GM21723 (cell line): ENCODE data around the gene AMPD2.
A peak's percentile ranks its signal among the peaks of the same experiment; 100 is the strongest.

ENCODE experiments used
- ATAC-seq: cut with Tn5 transposase; IDR thresholded peaks from one replicate; pipeline ENCODE4 v1.9.1; 2021; ENCODE audit warnings: mild to moderate bottlenecking, moderate library complexity; ENCODE audit not compliant: unreplicated experiment

AMPD2 gene

DNA sequence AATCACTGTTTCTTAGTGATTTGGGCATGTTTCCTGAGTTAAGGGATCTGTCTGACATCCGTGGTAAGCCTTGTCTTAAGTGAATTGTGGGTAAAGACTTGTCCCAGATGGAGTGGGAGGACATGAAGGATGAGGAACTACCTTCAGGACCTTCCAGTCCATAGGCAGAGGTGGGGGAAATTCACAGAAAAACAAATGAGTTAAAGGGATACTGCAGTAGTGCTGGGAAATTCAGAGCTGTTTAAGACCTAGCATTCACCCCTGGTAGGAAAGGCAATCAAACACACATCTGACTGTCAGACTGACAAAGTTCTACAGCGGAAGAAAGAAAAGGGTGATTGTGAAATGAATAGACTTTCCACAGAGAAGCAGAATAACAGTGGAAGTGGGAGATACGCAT, 3.2 kb upstream of the AMPD2 start:
- ATAC-seq, result no peak

DNA sequence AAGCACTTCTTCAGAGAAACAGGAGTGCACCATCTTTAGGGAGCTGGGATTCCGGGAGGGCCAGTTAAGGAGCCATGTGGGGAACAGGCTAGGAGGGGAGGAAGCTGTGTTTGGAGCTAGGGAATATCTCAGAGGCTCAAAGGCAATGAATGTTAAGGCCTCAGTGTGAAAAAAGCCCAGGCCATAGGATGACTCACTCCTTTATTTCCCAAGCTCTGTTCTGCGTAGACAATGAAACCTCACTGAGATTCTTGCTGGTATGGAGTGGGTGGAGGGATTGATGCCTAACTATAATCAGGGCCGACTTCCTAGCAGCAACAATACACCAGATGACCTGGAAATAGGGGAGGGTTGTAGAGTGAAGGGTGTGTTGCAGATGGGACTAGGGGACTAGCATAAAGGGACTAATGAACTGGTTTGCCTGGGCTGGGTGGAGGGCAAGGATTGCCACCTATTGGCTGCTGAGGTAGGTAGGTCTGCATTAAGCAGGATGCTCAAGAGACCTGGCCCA, 2.3 kb upstream of the AMPD2 start:
- ATAC-seq, result no peak

DNA sequence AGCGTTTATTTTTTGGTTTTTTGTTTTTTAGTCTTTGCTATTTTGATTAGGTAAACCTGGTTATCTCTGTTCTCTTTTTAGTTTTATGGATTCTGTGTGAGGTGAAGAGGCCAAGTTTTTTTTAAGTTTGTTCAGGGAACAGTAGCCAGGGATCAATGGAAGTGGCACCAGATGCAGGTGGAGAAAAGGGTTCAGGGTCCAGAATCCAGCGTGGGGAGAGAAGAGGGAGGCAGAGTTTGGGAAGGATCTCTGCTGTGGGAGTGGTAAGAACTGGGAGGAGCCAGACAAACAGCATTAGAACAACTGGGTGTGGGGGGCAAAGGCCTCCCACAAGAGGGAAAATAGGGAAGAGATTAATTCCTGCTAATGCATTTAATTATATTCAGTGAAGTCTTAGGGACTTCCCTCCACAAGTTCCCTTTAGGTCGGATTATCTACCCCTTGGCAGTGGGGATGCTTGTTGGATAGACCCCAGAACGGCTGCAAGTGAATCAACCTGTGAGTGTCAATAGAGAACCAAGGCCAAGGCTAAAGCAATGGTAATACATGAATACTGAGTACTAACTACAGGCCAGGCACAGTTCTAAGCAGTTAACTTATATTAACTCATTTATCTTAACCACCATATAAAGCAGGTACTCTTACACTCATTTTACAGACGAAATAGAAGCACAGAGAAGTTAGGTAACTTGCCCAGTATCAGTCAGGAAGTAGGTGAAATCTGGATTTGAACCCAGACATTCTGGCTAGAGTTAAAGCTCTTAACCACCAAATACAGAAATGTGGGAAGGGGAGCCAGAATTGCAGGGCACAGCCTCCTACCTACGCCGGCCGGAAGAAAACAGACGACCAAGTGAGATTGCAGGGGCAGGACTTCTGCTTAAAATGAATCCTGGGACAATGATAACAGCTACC, 719 bp upstream of the AMPD2 start:
- no peak for ATAC-seq

DNA sequence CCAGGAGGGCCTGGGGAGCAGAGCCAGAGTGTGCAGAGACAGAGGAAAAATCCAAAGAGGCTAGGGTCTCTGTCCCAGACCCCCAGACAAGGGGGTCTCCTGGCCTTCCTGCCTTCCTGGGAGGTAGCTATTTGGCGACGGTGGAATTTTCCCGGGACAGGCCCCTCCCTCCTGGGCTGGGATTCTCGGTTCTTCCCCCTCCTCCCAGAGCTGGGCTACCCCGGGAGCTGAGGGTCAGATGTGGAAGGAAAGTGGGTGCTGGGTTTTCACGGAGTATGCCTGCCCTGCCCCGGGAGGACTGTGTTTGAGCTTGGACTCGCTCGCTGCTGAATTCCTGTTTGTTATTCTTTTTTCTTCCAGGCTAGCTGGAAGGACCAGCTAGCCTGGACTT, 759 bp downstream of the AMPD2 start:
- peak; percentile 4 for ATAC-seq

DNA sequence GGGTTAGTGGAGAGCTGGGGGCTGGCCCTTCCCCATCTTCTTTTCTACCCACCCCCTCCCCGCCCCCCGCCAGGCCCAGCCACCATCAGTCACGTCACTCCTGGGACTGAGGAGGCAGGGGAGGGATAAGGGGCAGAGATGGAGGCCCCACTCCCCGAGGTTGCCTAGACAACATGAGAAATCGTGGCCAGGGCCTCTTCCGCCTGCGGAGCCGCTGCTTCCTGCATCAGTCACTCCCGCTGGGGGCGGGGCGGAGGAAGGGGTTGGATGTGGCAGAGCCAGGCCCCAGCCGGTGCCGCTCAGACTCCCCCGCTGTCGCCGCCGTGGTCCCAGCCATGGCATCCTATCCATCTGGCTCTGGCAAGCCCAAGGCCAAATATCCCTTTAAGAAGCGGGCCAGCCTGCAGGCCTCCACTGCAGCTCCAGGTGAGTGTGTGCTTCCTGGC, 1.2 kb downstream of the AMPD2 start:
- ATAC-seq, result peak; percentile 82

DNA sequence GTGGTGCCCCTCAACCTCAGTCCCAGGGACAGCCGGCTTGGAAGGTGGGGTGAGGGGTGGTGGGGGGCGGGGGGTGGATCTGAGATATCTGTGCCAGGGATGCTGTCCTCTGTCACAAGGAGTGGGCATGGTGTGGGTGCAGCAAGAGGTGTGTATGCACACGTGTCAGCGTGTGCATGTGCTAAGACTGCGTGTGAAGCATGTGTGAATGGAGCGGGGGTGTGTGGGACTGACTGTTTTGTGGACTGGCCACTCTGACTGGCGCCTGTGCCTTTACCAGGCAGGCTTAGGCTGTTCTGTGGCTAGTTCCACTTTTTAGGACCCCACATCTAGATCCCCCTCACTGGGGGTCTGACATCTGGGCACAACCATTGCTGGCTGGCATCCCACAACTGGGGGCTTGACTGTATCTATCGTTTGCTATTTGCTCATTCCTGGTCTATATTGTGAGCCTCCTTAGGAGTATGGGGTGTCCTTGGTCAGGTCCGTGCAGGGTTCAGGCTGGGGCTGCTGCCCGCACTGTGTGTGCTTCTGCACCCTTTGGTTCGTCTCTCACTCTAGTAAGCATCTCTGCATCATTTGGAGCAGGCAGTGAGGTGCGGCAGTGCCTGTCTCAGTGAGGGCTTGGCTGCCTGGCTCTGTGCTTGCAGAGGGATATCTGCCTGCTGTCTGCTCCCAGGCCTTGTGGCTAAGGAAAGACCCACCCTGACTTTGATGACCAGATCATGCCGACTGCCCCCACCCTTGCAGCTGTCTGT, 1.9 kb downstream of the AMPD2 start:
- no peak for ATAC-seq

DNA sequence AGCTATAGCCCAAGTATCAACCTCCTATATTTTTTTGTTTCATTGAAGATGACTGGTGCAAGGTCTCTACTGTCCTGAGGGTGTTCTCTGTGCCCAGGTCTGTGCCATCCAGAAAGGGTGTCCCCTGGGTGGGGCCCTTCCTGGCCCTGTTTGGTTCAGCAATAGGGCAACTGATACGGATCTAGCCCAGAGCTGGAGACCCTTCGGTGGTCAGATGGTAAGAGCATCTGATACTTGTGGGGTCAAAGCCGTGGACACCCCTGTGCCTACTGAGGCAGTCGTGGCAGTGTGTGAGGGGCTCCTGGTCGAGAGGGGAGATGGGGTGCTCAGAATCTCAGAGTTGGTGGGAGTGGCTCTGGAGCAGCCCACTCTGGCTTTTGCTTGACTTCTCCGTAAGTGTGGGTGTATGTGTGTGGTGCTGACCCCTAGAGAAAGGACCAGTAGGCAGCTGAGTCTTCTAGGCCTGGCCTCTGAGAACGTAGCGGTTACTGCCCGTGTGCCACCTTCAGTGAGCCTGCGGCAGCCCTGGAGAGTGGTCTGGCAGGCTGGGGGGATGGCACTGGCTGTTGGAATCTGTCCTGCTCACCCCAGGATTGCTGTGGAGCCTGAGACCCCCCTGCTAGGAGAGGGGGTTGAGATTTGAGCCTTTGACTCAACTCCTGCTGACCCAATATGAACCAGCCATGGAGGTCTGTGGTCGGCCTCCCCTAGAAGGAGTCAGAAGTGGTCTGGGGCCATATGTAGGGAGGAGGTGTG, 2.7 kb downstream of the AMPD2 start:
- no peak for ATAC-seq

DNA sequence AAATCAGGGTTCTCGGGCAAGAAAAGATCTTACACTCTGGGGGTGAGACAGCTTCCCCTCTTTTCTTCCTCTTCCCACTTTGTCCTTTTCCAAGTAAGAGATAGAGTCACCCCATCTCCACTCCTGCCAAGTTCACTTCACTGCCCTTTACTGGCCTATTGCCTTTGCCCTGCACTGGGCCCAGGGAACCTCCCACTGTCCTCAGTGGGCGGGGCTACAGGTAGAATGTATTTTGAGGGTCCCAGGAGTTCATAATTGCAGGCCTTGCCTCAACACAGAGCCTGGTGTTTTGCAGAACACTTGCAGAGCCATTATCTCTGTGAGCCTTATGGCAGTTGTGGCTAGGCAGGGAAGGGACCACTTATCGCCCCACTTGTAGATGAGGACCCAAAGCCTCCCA, 3.3 kb downstream of the AMPD2 start:
- no peak for ATAC-seq

DNA sequence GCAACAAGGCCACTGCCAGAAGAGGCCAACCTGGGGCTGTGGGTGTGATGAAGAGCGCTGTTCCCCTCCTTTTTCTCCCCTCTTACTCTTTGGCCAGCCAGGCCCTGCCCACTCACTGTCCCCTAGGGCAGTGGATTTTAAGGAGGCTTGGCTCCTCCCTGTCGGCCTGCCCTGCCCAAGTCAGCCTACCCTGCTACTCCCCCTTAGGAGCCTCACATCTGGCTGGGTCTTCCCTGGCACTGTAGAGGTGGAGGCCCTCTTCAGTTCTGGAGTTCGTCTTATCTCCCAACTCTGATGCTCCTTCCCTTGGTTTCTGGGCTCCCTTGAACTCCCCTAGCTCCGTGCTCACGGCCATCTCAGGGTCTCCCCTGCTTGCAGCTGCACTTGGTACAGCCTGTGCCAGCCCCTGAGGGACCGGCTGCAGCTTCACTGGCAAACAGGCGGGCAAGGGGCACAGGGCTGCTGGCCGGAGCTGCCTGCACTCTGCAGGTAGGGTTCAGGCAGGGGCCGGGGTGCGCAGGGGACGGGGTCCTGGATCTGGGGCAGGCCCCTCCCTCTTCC, 4.0 kb downstream of the AMPD2 start:
- no peak for ATAC-seq

DNA sequence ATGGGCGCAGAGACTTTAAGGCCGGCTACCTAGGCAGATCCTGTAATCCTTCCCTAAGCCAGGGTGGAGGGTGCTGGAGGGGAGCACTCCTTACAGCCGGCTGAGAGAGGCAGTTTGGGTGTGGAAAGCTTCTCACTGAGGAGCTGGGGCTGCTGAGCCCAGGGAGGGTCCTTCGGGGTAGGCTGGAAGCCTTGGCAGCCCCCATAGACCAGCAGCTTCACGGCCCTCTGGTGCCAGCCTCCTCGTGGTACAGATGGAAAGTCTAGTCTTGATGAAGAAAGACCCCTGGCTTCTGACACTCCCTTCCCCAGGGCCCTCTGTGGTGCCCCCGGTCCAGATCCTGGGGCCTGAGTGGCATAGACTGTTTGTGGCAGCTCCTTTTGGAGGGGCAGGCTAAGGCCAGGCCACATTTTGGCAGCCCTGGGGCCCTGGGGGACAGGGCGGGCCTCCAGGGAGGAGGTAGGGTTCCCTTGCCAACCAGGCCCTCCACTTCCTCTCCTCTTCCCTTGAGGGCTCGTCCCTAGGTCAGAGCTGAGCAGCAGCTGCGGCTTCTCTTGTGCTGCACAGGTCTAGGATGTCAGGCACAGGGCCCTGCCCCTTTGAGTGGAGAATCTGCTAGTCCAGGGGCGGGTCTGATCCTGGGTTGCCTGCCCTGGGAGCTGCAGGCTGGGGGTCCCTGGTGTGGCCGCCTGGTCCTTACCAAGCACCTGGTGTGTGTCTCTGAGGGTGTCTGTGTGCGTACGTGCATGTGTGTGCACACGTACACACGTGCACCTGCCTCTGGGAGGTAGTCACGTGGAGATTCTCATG, 4.8 kb downstream of the AMPD2 start:
- ATAC-seq, result no peak

DNA sequence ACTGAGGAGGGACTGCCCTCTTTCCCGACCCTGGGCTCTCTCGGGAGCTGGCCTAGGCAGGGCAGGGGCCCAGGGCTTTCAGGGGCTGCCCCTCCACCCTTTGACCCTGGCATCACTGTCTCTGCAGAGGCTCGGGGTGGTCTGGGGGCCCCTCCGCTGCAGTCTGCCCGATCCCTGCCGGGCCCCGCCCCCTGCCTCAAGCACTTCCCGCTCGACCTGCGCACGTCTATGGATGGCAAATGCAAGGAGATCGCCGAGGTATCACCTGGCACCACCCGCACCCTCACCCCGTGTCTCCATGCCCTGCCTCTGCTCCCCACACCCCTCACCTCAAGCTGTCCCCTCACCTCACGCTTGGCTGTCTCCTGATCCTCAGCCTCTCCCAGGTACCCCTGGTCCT, 5.5 kb downstream of the AMPD2 start:
- ATAC-seq, result no peak

DNA sequence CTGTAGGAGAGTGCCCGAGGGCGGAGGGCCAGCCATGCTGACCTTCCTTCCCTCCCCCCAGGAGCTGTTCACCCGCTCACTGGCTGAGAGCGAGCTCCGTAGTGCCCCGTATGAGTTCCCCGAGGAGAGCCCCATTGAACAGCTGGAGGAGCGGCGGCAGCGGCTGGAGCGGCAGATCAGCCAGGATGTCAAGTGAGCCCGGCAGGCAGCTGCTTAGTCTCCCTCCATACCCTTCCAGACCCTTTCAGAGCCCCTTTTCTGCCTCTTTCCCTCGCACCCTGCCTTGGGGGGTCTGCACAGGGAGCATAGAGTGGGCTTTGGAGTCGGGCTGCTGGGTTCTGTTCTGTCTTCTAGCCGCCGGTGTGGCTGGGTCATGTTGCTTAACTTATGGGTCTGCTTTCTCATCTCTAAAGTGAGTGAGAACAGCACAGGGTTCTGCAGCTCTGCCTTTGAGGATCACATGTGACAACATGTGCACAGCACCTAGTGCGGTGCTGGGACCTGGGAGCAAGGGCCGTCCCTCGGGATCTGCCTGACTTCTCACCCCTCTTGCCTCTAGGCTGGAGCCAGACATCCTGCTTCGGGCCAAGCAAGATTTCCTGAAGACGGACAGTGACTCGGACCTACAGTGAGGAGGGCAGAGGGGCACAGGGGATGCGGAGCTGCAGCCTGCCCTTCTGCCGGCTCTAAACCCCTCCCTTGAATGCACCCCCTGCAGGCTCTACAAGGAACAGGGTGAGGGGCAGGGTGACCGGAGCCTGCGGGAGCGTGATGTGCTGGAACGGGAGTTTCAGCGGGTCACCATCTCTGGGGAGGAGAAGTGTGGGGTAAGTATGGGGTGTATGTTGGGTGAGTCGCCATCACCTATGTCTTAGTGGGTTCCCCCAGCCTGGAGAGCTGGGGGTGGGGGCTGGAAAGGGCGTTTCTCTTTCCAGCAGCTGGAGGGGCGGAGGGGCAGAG, 6.2 kb downstream of the AMPD2 start:
- ATAC-seq, result no peak

DNA sequence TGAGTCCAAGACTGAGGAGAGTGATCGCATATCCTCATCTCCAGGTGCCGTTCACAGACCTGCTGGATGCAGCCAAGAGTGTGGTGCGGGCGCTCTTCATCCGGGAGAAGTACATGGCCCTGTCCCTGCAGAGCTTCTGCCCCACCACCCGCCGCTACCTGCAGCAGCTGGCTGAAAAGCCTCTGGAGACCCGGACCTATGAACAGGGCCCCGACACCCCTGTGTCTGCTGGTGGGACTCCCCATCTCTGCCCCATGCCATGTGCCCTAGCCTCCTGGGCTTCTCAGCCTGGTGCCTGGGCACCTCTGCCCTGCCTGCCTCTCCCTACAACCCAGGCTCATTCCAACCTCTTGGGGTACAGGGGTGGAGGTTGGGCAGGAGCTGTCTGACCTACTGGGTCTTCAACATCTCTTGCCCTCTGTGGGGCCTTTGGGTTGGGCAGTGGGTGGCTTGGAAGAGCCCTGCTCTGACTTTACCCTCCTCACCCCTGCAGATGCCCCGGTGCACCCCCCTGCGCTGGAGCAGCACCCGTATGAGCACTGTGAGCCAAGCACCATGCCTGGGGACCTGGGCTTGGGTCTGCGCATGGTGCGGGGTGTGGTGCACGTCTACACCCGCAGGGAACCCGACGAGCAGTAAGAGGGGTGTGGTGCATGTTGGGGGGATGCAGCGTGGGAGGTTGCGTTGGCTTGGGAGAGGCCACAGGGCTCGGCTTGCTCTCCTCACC, 7.2 kb downstream of the AMPD2 start:
- no peak for ATAC-seq

DNA sequence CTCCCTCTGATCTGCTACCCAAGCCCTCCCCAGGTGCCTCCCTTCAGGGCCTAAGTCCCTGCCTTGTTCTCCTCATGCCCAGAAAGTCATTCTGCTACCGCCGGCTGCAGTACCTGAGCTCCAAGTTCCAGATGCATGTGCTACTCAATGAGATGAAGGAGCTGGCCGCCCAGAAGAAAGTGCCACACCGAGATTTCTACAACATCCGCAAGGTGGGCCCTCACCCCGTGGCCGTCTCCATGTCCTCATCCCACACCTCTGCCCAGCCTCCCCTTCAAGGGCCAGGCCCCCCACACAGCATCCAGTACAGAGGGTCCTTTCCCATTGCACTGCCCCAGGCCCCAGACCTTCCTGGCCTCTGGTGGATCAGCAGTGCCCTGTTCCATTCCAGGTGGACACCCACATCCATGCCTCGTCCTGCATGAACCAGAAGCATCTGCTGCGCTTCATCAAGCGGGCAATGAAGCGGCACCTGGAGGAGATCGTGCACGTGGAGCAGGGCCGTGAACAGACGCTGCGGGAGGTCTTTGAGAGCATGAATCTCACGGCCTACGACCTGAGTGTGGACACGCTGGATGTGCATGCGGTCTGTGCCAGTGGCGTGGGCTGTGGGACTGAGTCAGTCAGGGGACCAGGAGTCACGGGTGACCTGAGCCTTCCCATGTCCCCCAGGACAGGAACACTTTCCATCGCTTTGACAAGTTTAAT, 8.2 kb downstream of the AMPD2 start:
- no peak for ATAC-seq

DNA sequence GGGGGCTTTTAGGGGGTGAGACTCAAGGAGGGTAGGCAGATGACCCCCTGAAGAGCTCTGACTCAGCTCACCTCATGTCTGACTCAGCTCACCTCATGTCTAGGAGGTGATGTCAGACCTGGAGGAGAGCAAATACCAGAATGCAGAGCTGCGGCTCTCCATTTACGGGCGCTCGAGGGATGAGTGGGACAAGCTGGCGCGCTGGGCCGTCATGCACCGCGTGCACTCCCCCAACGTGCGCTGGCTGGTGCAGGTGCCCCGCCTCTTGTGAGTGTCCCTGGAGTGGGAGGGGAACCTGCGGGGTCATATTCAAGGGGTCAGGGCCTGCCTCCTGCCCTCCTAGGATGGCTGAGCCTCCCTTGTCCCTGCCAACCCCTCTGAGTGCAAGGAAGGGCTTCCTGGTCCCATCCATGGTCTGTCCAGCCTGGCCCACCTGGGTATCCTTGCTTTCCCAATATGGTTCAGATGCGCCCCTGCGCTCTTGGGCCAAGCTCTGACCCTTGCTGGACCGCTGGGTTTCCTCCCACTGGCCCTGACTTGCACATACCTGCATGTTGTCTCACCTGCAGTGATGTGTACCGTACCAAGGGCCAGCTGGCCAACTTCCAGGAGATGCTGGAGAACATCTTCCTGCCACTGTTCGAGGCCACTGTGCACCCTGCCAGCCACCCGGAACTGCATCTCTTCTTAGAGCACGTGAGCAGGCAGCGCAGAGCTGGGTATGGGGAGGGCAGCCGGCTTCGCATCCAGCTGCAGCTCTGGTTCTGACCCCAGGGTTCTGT, 9.1 kb downstream of the AMPD2 start:
- no peak for ATAC-seq

DNA sequence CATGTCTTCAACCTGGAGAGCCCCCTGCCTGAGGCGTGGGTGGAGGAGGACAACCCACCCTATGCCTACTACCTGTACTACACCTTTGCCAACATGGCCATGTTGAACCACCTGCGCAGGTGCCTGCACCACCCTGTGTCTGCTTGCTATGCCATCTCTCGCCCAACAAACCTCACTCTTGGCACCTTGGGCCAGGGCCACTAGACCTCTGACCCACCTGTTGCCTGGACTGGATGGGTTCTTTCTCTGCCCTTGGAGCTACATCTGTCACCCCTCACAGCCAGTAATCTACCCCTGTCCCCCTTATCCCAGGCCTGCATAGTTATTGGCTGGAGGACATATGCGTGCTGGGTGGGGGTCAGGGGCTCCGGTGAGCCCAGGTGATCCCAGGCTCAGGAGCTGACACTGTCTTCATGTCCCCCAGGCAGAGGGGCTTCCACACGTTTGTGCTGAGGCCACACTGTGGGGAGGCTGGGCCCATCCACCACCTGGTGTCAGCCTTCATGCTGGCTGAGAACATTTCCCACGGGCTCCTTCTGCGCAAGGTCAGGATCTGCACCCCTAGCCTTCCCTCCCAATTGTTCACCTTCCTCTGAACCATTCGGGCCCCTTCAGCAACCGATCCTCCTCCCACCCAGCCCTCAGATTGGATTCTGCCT, 9.9 kb downstream of the AMPD2 start:
- ATAC-seq, result no peak
